ENCODE data around the gene RRAS.

RRAS gene

DNA sequence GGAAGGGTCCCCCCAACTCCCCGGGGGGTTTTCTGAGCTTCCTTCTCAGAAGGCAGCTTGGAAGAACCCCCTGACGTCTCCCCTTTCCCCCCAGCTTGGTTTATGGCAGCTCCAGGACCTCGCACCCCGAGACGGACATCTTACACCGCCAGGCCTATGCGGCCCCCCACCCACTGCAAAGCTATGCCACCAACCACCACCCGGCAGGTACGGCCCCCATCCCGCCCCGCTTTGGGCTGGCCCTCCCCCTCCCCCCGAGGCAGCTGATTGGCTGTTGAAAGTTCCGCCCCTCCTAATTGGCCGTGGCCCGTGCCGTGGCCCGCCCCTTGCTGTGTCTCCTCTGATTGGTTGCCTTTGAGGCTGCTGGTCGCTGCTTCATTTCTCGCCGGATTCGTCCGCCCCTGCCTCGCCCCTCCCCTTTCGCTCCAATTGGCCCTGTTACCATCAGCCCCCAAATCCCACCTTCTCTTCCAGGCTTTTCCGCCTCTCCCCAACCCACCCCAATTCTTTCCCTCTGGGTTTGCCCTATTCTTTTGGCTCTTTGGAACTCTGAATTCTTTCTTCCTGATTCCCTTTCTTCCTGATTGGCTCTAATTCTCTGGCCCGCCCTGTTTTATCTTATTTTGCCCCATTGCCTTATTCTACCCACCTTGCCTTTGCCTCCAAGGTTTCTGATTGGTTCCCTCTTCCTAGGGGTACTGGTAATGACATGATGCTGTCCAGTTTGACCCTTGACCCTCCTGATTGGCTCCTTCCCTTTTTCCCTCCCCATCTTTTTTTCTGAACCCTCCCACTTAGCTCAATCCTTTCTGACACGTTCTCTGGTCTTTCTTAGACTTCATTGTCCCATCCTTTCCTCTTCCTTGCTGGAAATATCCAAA is 46.5 kb downstream of the RRAS start:
- DNase-seq = peak; percentile 94

DNA sequence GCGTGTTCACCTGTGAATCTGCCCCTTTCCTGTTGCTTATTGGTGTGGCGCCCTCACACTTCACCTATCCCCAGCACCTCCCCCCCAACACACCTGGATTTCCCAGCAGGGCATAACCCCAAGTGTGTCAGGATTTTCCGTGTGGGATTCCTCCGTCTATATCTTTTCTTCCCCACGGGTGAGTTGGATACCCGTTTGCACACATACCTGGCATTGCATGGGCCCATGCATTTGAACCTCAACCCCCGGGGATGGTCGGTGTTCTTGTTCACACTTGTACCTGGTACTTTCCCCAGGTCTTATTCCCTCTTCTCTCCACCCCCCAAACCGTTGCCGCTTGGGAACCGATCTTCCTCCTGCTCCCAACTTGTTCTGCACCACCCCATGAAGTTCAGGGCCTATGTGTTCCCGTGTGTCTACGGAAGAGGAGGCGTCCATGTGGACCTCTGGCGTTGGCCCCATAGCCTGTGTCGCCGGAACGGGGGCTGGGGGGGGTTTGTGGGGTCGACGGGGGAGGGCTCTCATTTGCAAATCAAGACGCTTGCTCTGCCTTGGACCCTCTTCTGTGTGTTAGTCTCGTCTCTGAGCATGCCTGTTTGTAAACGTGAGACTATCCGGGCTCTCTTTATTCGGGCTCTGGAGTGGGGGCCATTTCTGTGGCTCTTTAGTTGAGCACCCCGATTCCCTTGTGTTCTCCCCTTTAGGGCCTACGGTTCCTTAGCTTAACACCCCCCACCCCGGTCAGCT is 47.3 kb downstream of the RRAS start:
- no peak for DNase-seq

GRCh38 chr19:49591731-49592485 is 48.0 kb downstream of the RRAS start:
- DNase-seq = peak; percentile 71

DNA sequence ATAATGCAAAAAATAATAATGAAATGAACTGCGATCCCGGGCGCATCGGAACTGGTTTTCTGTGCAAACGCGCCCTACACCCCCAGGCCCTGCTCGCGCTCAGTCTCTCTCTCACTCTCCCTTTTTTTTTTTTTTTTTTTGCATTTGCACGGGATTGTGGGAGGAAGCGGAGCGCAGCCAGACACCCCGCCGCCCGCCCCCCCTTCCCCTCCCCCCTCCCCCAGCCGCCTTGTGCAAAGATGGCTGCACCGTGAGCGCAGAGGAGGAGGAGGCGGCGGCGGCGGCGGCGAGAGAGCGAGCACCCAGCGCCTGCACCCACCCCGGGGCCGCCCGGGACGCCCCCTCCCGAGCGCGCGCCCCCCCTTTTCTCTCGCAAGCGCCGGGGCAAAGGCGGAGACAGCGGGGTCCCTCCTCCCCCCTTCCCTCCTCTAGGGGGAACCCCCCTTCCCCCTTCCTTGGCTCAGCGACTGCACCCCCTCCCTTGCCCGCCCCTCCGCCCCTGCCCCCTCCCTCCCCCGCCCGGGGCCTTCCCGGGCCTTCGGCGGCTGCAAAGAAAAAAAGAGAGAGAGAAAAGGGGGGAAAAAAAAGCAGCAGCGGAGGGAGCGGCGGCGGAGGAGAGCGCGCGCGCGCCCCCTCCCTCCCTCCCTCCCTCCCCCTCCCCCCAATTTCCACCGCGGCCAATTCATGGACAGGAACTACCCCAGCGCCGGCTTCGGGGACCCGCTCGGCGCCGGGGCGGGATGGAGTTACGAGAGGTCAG is 48.8 kb downstream of the RRAS start, which contains the start of gene PRR12:
Gene PRR12, plus strand, starts transcription at position 212 of the 760 bp plus-strand sequence. Its CDS starts 473 bp downstream, at position 685.
- peak; percentile 75 for DNase-seq

DNA sequence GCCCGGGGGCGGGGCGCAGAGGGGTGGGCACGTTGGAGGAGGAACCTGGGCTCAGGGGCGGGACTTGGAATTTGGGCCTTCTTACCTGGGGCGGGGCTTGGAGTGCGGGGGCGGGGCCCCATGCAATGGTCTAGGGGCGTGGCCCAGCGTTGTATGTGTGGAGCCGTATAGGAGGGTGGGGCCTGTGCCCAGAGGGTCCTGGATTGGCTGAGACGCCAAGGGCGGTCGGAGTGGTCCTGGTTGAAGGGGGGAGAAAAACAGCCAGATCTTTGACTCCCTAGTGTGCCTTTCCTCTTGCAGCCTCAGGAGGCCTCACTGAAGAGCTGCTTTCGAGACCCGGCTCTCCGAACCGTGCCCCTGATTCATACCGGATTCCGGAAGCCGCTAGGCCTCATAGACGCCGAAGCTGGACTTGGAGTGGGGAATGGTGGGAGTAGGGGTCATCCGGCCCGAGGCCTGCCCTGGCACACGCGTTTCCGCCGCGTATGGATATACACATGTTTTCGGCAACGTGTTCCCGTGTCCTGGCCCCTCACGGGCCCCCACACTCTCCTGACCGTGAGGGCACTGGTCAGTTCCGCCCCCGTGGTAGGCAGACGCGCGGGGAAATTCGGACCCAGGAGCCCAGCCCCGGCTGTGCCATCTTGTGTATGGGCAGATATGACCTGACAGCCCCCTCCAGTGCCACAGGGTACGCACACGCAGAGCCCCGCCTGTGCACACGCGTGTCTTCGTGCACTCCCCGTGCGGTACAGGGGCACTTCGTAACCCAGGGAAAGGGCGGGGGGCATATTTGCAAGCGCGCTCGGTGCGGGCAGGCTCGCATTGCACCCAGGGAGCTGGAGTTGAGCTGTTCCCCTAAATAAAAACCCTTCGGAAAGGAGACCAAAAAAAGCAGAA is 49.6 kb downstream of the RRAS start:
- peak; percentile 77 for DNase-seq

DNA sequence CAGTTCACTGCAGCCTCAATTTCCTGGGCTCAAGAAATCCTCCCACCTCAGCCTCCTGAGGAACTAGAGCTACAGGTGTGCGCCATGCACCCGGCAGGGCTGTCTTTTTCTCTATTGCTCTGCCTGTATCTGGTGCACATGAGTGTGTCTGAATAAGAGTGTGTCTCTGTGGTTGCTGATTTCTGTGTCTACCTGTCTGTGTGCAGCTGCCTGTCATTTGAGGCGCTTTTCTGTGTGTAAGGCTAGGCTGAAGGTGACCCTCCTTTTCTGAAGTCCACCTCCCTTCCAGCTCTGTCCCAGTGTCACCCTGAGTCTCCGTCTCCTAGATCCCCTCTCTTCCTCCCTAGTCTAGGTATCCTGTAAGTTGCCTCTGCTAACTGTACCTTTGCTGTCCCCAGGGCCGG is 50.4 kb downstream of the RRAS start:
- no peak for DNase-seq

GRCh38 chr19:49588365-49589122 is 51.4 kb downstream of the RRAS start:
- DNase-seq = no peak

DNA sequence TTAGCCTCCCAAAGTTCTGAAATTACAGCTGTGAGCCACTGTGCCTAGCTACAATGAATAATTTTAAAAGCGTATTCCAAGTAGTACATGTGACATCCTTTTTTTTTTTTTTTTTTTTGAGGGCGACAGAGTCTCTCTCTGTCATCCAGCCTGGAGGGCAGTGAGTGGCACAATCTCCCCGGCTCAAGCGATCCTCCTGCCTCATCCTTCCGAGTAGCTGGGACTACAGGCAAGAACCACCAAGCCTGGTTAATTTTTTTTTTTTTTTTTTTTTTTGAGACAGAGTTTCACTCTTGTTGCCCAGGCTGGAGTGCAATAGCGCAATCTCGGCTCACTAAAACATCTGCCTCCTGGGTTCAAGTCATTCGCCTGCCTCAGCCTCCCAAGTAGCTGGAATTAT is 52.7 kb downstream of the RRAS start:
- no peak for DNase-seq

All from midbrain (tissue), 1 donor.